ENCODE data around the gene OR2H2. TPM values are rescaled to one million over a fixed set of nuclear protein-coding genes. Genes with fewer than 3 reads are reported as not detected.
A peak's percentile ranks its signal among the peaks of the same experiment; 100 is the strongest.

OR2H2 gene
- total and polyA plus RNA-seq, 2 donors (not counting 1 experiment from before 2014, with no cell fraction given): not detected

GRCh38 chr6:29564875-29565274 is 20.0 kb upstream of the OR2H2 start:
- Histone ChIP-seq H3K36me3 (replicated peaks in 1 of 2; ENCODE audit: control extremely low read depth in 1 of 2, control insufficient read depth in 1 of 2, extremely low read depth in 1 of 2, insufficient read depth in 2 of 2, low read length in 1 of 2) (no peaks in the 10 kb centered on the region), H4K20me1 (ENCODE audit: control insufficient read depth, insufficient read depth, low read length, poor library complexity, severe bottlenecking) (no peaks in the 10 kb centered on the region), H3K9me3 (ENCODE audit: control extremely low read depth in 1 of 3, control insufficient read depth in 2 of 3, insufficient read depth in 1 of 3, low read length in 2 of 3) (no peaks in the 10 kb centered on the region), H3K27ac (ENCODE audit: low read length in 2 of 2) (no peak overlapping the region), H3K4me3 (ENCODE audit: control extremely low read depth in 1 of 5, extremely low read depth in 1 of 5, insufficient read depth in 1 of 5, low read depth in 2 of 5, low read length in 4 of 5) (no peak overlapping the region), H2AFZ (ENCODE audit: insufficient read depth, low read depth, low read length, poor library complexity, severe bottlenecking) (no peak overlapping the region), H3K4me1 (ENCODE audit: control insufficient read depth in 2 of 2, insufficient read depth in 2 of 2, low read length in 2 of 2) (peaks cover 9 to 10% of the 10 kb centered on the region in 2 donors), H3K27me3 (replicated peaks in 1 of 4; ENCODE audit: control extremely low read depth in 1 of 4, control insufficient read depth in 3 of 4, insufficient read depth in 4 of 4, low read length in 3 of 4) (peaks cover 0 to 3% (median 0%) of the 10 kb centered on the region in 4 experiments), H3K79me2 (ENCODE audit: control insufficient read depth, insufficient read depth, low read length) (no peaks in the 10 kb centered on the region), H3K4me2 (replicated peaks; ENCODE audit: low read depth, low read length, poor library complexity, severe bottlenecking) (no peak overlapping the region), H3K9ac (ENCODE audit: low read length) (no peak overlapping the region)
- peaks cover 15% of the 10 kb centered on the region for H3K4me1 Mint-ChIP-seq
- no peak for TF ChIP-seq CTCF (IDR thresholded peaks at IDR 0.05)
- no peak for TF ChIP-seq EZH2 (IDR thresholded peaks at IDR 0.05; ENCODE audit: borderline replicate concordance, insufficient read depth, low read depth, low read length, poor library complexity, severe bottlenecking)
- peak; percentile 25 for DNase-seq
- POLR2A ChIA-PET: no interaction called here
- ATAC-seq (ENCODE audit: low read depth): no peak
- H3K9me3 Mint-ChIP-seq (ENCODE audit: insufficient read depth): no peaks in the 10 kb centered on the region
- intact Hi-C loops (cut with micrococcal nuclease): no loop called here
- H3K27me3 Mint-ChIP-seq: peaks cover 21% of the 10 kb centered on the region
- CTCF ChIA-PET: no interaction called here
- H3K27ac Mint-ChIP-seq: no peak overlapping the region
- H3K4me3 Mint-ChIP-seq: no peak overlapping the region

GRCh38 chr6:29566856-29567255 is 18.1 kb upstream of the OR2H2 start:
- ChIA-PET POLR2A (no interaction called here), CTCF (no interaction called here)
- Histone ChIP-seq H3K9ac (ENCODE audit: low read length) (no peak overlapping the region), H3K36me3 (replicated peaks in 1 of 2; ENCODE audit: control extremely low read depth in 1 of 2, control insufficient read depth in 1 of 2, extremely low read depth in 1 of 2, insufficient read depth in 2 of 2, low read length in 1 of 2) (no peaks in the 10 kb centered on the region), H4K20me1 (ENCODE audit: control insufficient read depth, insufficient read depth, low read length, poor library complexity, severe bottlenecking) (no peaks in the 10 kb centered on the region), H3K27ac (ENCODE audit: low read length in 2 of 2) (no peak overlapping the region), H3K27me3 (replicated peaks in 1 of 4; ENCODE audit: control extremely low read depth in 1 of 4, control insufficient read depth in 3 of 4, insufficient read depth in 4 of 4, low read length in 3 of 4) (peaks cover 0 to 10% (median 2%) of the 10 kb centered on the region in 4 experiments), H3K79me2 (ENCODE audit: control insufficient read depth, insufficient read depth, low read length) (no peaks in the 10 kb centered on the region), H3K4me3 (ENCODE audit: control extremely low read depth in 1 of 5, extremely low read depth in 1 of 5, insufficient read depth in 1 of 5, low read depth in 2 of 5, low read length in 4 of 5) (no peak overlapping the region), H3K4me2 (replicated peaks; ENCODE audit: low read depth, low read length, poor library complexity, severe bottlenecking) (no peak overlapping the region), H3K4me1 (ENCODE audit: control insufficient read depth in 2 of 2, insufficient read depth in 2 of 2, low read length in 2 of 2) (peaks cover 9 to 10% of the 10 kb centered on the region in 2 donors), H3K9me3 (ENCODE audit: control extremely low read depth in 1 of 3, control insufficient read depth in 2 of 3, insufficient read depth in 1 of 3, low read length in 2 of 3) (no peaks in the 10 kb centered on the region), H2AFZ (ENCODE audit: insufficient read depth, low read depth, low read length, poor library complexity, severe bottlenecking) (no peak overlapping the region)
- TF ChIP-seq CTCF (IDR thresholded peaks at IDR 0.05): no peak
- no peak for TF ChIP-seq EZH2 (IDR thresholded peaks at IDR 0.05; ENCODE audit: borderline replicate concordance, insufficient read depth, low read depth, low read length, poor library complexity, severe bottlenecking)
- Mint-ChIP-seq H3K27me3 (peaks cover 17% of the 10 kb centered on the region), H3K4me3 (no peak overlapping the region), H3K27ac (no peak overlapping the region), H3K9me3 (ENCODE audit: insufficient read depth) (no peaks in the 10 kb centered on the region), H3K4me1 (peaks cover 15% of the 10 kb centered on the region)
- ATAC-seq (ENCODE audit: low read depth) (no peak), DNase-seq (no peak)
- intact Hi-C loops (cut with micrococcal nuclease): no loop called here
- no CpG with 5 or more reads among the region's 5 CpGs for WGBS (ENCODE audit: insufficient coverage)

Data from B cell (primary cell).